HG03469 (cell line): Measurements from ENCODE around the gene MYPN.
"Not testable (repeated sequence)": the region's sequence is repeated elsewhere in the genome, so short reads cannot be mapped to it uniquely, and the experiment has no call there.

Experiments used
- ATAC-seq: cut with Tn5 transposase; IDR thresholded peaks from one replicate; pipeline ENCODE4 v1.9.1; 2021; ENCODE audit warnings: mild to moderate bottlenecking, moderate library complexity, moderate number of reproducible peaks; ENCODE audit not compliant: unreplicated experiment

The MYPN gene

GRCh38 chr10:68166871-68167585, 57.7 kb downstream of the MYPN start:
- ATAC-seq, result no peak

GRCh38 chr10:68167586-68168189, 58.4 kb downstream of the MYPN start:
- no peak for ATAC-seq

GRCh38 chr10:68171539-68172080, 62.3 kb downstream of the MYPN start:
- ATAC-seq, result no peak

- ATAC-seq, result no peak
Measured at GRCh38 chr10:68172324-68172723, 63.0 kb downstream of the MYPN start.

- ATAC-seq, result no peak
Measured at GRCh38 chr10:68175949-68176348, 66.7 kb downstream of the MYPN start.

GRCh38 chr10:68176797-68177196, 67.5 kb downstream of the MYPN start:
- ATAC-seq, result no peak

GRCh38 chr10:68178592-68178991, 69.3 kb downstream of the MYPN start:
- ATAC-seq, result no peak

- no peak for ATAC-seq
Measured at GRCh38 chr10:68179016-68179415, 69.7 kb downstream of the MYPN start.

- ATAC-seq, result no peak
Measured at GRCh38 chr10:68180490-68180889, 71.2 kb downstream of the MYPN start.

GRCh38 chr10:68184546-68184945, 75.3 kb downstream of the MYPN start:
- ATAC-seq, result no peak

- no peak for ATAC-seq
Measured at GRCh38 chr10:68185085-68185484, 75.8 kb downstream of the MYPN start.

- ATAC-seq, result no peak
Measured at GRCh38 chr10:68188835-68189234, 79.5 kb downstream of the MYPN start.

- ATAC-seq, result no peak
Measured at GRCh38 chr10:68192113-68192512, 82.8 kb downstream of the MYPN start.

GRCh38 chr10:68194290-68194689, 85.0 kb downstream of the MYPN start:
- ATAC-seq, result no peak

GRCh38 chr10:68195776-68196175, 86.5 kb downstream of the MYPN start:
- not testable (repeated sequence) for ATAC-seq

GRCh38 chr10:68196701-68197100, 87.4 kb downstream of the MYPN start:
- no peak for ATAC-seq

- ATAC-seq, result no peak
Measured at GRCh38 chr10:68202960-68203353, 93.7 kb downstream of the MYPN start.

GRCh38 chr10:68208424-68209042, 99.2 kb downstream of the MYPN start:
- no peak for ATAC-seq

GRCh38 chr10:68211669-68212068, 102.4 kb downstream of the MYPN start:
- no peak for ATAC-seq

- ATAC-seq, result no peak
Measured at GRCh38 chr10:68212721-68213352, 103.5 kb downstream of the MYPN start.

- no peak for ATAC-seq
Measured at GRCh38 chr10:68218786-68219185, 109.5 kb downstream of the MYPN start.
